ENCODE results near the gene SNAP47. TPM values are rescaled to one million over a fixed set of nuclear protein-coding genes. Genes with fewer than 3 reads are reported as not detected.

The SNAP47 gene
- polyA plus RNA-seq, 1 experiment, result 32.8 TPM

DNA sequence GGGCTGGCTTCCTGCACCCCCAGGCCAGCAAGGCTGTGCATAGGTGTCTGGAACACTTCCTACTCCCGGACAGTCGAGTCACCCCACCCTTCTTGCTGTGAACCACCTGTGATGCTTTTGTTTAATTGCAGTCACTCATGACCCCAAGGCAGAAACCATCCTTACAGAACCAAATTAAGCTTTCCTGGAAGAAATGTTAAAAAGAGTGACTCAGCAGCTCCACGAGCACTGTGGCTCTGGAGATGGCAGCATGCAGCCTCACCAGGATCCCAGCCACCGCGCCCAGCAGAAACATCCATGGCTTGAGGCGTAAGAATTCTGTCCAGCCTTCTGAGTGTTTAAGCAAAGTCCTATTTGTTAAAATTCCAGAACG is 28.8 kb downstream of the SNAP47 start:
- DNase-seq (ENCODE audit: low read depth), result peak; percentile 16
- ChIA-PET POLR2A (no interaction called here), CTCF (interaction anchor here (0.9 to 6.7 kb wide), 10 partner anchors 10 to 320 kb away, joined by 3 to 71 read pairs (median 8); partner anchors contain the start of genes JMJD4, SNAP47 and WNT9A)

DNA sequence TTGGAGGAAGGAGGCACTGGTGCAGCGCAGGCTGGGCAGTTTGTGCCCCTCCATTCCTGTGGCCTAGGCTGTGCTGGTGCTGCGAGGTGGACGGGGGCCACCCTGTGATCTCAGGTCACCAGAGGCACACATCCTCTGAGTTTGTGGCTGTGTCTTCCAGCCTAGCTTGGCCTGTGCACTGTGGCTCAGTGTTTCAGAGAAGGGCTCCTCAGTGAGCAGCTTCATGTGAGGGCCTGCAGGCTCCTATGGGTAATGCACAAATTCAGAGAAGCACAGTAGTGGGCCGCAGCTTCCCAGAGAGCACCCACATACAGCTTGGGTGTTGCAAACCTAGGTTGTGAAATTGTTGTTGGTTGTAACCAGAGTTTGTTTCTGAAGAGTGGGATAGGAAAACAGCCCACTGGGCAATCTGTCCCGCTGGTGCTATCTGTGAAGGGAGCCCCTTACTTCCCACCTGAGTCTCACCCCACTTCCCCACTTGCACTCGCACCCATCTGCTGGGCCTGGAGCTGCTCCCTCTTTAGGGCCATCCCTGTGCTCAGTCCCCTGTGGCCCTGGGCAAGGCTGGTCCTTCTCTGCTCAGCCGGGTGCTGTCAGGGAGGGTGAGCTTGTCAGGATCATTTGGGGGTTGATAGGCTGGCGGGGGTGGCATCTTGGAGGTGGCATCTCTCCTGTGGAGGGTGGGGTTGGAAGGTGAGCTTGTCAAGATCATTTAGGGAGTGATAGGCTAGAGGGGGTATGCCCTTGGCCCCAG is 30.2 kb downstream of the SNAP47 start:
- TF ChIP-seq, protein P1, sequence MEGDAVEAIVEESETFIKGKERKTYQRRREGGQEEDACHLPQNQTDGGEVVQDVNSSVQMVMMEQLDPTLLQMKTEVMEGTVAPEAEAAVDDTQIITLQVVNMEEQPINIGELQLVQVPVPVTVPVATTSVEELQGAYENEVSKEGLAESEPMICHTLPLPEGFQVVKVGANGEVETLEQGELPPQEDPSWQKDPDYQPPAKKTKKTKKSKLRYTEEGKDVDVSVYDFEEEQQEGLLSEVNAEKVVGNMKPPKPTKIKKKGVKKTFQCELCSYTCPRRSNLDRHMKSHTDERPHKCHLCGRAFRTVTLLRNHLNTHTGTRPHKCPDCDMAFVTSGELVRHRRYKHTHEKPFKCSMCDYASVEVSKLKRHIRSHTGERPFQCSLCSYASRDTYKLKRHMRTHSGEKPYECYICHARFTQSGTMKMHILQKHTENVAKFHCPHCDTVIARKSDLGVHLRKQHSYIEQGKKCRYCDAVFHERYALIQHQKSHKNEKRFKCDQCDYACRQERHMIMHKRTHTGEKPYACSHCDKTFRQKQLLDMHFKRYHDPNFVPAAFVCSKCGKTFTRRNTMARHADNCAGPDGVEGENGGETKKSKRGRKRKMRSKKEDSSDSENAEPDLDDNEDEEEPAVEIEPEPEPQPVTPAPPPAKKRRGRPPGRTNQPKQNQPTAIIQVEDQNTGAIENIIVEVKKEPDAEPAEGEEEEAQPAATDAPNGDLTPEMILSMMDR (IDR thresholded peaks at IDR 0.05; ENCODE audit: insufficient read depth, low read depth, low read length), result no peak
- no peak for DNase-seq (ENCODE audit: low read depth)
- peaks cover 10% of the 10 kb centered on the region for H3K36me3 ChIP-seq (ENCODE audit: control insufficient read depth, insufficient read depth, low read length)
- POLR2A ChIA-PET, result no interaction called here
- CTCF ChIA-PET, result interaction anchor here (1.0 to 6.7 kb wide), 6 partner anchors 10 to 284 kb away, joined by 3 to 71 read pairs (median 8); partner anchors contain the start of gene WNT9A
- no peaks in the 10 kb centered on the region for H3K27me3 ChIP-seq (ENCODE audit: control insufficient read depth, insufficient read depth, low read length)
- no peak overlapping the region for H3K4me3 ChIP-seq (ENCODE audit: low read depth, low read length)

More for the DNA sequence above, 28.8 kb downstream of the SNAP47 start:
- Histone ChIP-seq H3K36me3 (ENCODE audit: control insufficient read depth, insufficient read depth, low read length) (peaks cover 8% of the 10 kb centered on the region), H3K4me3 (ENCODE audit: low read depth, low read length) (no peak overlapping the region), H3K27me3 (ENCODE audit: control insufficient read depth, insufficient read depth, low read length) (no peaks in the 10 kb centered on the region)
- TF ChIP-seq, protein P1 (IDR thresholded peaks at IDR 0.05; ENCODE audit: insufficient read depth, low read depth, low read length), result no peak

DNA sequence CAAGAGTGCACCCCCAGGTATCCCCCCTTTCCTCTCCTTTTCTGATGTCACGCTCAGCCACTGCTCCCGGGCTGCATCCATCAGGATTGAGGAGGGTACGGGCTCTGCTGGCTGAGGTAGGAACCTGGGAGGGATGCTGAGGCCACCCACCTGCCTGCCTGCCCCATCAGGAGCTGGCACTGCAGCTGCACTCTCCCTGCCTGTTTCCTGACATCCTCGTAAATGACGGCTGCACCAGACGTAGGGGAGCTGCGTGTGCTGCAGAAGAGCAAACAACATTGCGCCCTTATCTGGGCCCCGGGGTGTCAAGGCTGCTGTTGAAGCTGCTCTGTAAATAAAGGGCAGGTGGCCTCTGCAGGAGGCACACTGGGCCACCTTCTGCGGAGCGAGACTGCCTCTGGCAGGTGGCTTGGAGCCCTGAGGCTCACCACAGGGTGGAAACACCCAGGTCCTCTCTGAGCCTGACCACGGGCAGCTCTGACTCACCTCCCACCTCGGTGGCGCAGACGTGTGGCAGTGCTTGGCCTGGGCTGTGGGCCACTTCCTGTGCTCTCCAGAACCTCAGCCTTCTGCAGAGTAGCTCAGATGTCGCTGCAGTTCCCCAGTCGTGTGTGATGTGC is 30.9 kb downstream of the SNAP47 start:
- Histone ChIP-seq H3K27me3 (ENCODE audit: control insufficient read depth, insufficient read depth, low read length) (no peaks in the 10 kb centered on the region), H3K4me3 (ENCODE audit: low read depth, low read length) (no peak overlapping the region), H3K36me3 (ENCODE audit: control insufficient read depth, insufficient read depth, low read length) (peaks cover 10% of the 10 kb centered on the region)
- TF ChIP-seq, protein P1 (IDR thresholded peaks at IDR 0.05; ENCODE audit: insufficient read depth, low read depth, low read length), result no peak
- no peak for DNase-seq (ENCODE audit: low read depth)
- CTCF ChIA-PET, result interaction anchor here (1.0 to 6.7 kb wide), 4 partner anchors 9 to 181 kb away, joined by 3 to 71 read pairs (median 8); partner anchors contain the start of gene WNT9A
- POLR2A ChIA-PET, result interaction anchor here (0.5 kb wide), 1 partner anchor 316 kb away, joined by 8 read pairs; no protein-coding TSS in a partner anchor

DNA sequence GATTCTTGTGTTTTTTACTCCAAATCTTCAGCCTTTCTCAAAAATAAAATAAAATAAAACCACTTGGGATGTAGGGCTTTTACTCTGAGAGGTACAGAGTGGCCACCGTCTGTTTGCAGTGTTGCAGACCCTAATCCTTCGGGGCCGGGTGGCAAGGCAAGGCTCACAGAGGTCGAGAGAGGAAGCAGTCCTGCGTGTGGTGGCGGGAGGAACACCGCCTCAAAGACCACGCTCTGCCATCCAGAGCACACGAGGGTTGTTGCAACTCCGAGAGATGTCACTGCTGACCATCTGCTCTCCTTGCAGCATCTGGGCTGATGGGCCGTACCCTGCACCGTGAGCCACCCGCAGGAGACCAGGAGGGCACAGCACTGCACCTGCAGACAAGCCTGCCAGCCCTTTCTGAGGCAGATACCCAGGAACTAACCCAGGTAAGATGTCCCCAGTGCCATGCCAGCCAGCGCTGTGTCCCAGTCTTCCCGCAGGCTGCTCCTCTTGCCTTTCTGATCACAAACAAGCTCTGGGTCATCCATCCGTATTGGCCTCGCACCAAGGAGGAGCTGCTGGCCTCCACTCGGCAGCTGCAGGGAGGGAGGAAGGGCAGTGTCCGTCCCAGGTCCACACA is 31.5 kb downstream of the SNAP47 start:
- H3K4me3 ChIP-seq (ENCODE audit: low read depth, low read length), result no peak overlapping the region
- ChIA-PET POLR2A (interaction anchor here (0.5 kb wide), 1 partner anchor 315 kb away, joined by 8 read pairs; no protein-coding TSS in a partner anchor), CTCF (interaction anchor here (2.6 to 6.7 kb wide), 2 partner anchors 9 to 180 kb away, joined by 13 to 71 read pairs; partner anchors contain the start of gene WNT9A)
- DNase-seq (ENCODE audit: low read depth), result no peak
- H3K27me3 ChIP-seq (ENCODE audit: control insufficient read depth, insufficient read depth, low read length), result no peaks in the 10 kb centered on the region
- peaks cover 11% of the 10 kb centered on the region for H3K36me3 ChIP-seq (ENCODE audit: control insufficient read depth, insufficient read depth, low read length)
- TF ChIP-seq, protein P1 (IDR thresholded peaks at IDR 0.05; ENCODE audit: insufficient read depth, low read depth, low read length), result no peak

All from BJ (cell line).